Measurements from ENCODE around the gene SPTBN1. TPM values are rescaled to one million over a fixed set of nuclear protein-coding genes. Genes with fewer than 3 reads are reported as not detected.
A peak's percentile ranks its signal among the peaks of the same experiment; 100 is the strongest.

SPTBN1 gene
- total RNA-seq, 1 experiment from 2014 or later = 262 TPM

DNA sequence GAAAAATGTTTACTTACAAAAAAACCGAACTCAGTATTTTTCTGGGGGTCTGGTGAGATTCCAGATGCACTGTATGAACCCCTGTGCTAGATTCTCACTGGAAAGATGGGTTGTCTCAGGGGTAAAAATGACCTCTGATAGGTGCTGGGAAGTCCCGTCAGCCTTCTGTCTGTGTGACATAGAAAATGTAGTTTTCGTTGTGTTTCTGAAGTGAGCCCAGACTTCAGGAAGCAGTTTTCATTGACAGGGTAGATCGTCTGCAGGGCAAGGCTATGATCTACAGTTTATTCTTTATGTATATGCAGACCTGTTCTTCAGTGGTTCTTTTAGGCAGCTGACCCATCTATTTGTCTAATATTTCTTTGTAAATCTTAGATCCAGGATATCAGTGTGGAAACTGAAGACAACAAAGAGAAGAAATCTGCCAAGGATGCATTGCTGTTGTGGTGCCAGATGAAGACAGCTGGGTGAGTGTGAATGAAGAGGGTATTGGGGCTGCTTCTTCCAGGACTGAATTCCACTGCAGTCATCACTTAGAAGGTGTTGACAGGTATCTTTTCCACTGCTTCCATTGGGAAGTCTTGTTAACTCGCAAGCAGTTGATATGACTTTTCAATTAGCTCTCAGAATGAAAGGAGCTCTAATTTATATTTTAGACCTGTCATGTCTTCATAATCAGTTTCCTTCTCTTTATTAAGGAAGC lies 159.9 kb downstream of the SPTBN1 start:
- no peak for DNase-seq
- Histone ChIP-seq H2AFZ (no peak overlapping the region), H3K4me2 (no peak overlapping the region), H3K9me2 (ENCODE audit: insufficient read depth) (no peaks in the 10 kb centered on the region), H3K36me3 (ENCODE audit: low read depth) (peaks cover 69% of the 10 kb centered on the region), H3K27ac (no peak overlapping the region), H3K27me3 (ENCODE audit: insufficient read depth, low read depth) (no peaks in the 10 kb centered on the region), H3K4me1 (replicated peaks; ENCODE audit: insufficient read depth) (peaks cover 18% of the 10 kb centered on the region), H3F3A (ENCODE audit: insufficient read depth, low read depth) (0 out of 2 replicates have a peak, but pooled peaks cover 14% of the 10 kb centered on the region), H4K20me1 (ENCODE audit: insufficient read depth) (peaks cover under 1% of the 10 kb centered on the region; the same call in 1 of the 2 replicates), H3K4me3 (no peak overlapping the region), H3K79me2 (ENCODE audit: low read depth) (peaks cover 42% of the 10 kb centered on the region), H3K9me3 (ENCODE audit: insufficient read depth, low read depth) (no peaks in the 10 kb centered on the region)
- POLR2A ChIA-PET (ENCODE audit: unreplicated experiment) = interaction anchor here (0.7 kb wide), 1 partner anchor 250 kb away, joined by 3 read pairs; no protein-coding TSS in a partner anchor
- no TSS peak for BruUV-seq (replicated peaks)
- intact Hi-C loops (cut with micrococcal nuclease; ENCODE audit: unreplicated experiment) = no loop called here
- CTCF ChIA-PET = no interaction called here
- TF ChIP-seq EZH2 (IDR thresholded peaks at IDR 0.05; ENCODE audit: low read depth) = no peak
- TF ChIP-seq, protein P1, sequence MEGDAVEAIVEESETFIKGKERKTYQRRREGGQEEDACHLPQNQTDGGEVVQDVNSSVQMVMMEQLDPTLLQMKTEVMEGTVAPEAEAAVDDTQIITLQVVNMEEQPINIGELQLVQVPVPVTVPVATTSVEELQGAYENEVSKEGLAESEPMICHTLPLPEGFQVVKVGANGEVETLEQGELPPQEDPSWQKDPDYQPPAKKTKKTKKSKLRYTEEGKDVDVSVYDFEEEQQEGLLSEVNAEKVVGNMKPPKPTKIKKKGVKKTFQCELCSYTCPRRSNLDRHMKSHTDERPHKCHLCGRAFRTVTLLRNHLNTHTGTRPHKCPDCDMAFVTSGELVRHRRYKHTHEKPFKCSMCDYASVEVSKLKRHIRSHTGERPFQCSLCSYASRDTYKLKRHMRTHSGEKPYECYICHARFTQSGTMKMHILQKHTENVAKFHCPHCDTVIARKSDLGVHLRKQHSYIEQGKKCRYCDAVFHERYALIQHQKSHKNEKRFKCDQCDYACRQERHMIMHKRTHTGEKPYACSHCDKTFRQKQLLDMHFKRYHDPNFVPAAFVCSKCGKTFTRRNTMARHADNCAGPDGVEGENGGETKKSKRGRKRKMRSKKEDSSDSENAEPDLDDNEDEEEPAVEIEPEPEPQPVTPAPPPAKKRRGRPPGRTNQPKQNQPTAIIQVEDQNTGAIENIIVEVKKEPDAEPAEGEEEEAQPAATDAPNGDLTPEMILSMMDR (conservative IDR thresholded peaks at IDR 0.05) = no peak

DNA sequence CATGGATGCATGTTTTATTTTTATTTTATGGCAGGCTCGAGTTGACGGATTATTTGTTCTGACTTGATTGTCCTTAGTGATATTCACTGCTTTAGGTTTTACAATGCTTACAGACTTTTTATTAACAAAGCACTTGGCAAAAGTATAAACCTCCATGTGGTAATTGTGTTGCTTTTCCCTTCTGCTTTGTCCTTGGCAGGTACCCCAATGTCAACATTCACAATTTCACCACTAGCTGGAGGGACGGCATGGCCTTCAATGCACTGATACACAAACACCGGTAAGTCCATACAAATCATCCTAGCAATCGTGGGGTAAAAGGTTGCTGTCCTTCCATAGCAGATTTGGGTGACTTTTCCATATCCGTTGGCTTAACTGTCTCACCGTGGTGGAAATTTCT lies 161.3 kb downstream of the SPTBN1 start:
- 0 out of 2 replicates have a peak, but pooled peaks cover 13% of the 10 kb centered on the region for H3F3A ChIP-seq (ENCODE audit: insufficient read depth, low read depth)
- no peaks in the 10 kb centered on the region for H3K9me3 ChIP-seq (ENCODE audit: insufficient read depth, low read depth)
- ChIA-PET CTCF (no interaction called here), POLR2A (ENCODE audit: unreplicated experiment) (no interaction called here)
- peaks cover 28% of the 10 kb centered on the region for H3K79me2 ChIP-seq (ENCODE audit: low read depth)
- no peak overlapping the region for H3K4me3 ChIP-seq
- no peak overlapping the region for H2AFZ ChIP-seq
- H3K4me1 ChIP-seq (replicated peaks; ENCODE audit: insufficient read depth) = peaks cover 17% of the 10 kb centered on the region
- no peaks in the 10 kb centered on the region for H3K27me3 ChIP-seq (ENCODE audit: insufficient read depth, low read depth)
- H3K9me2 ChIP-seq (ENCODE audit: insufficient read depth) = no peaks in the 10 kb centered on the region
- no peak for DNase-seq
- H4K20me1 ChIP-seq (ENCODE audit: insufficient read depth) = no peaks in the 10 kb centered on the region; the same call in 1 of the 2 replicates
- intact Hi-C loops (cut with micrococcal nuclease; ENCODE audit: unreplicated experiment) = no loop called here
- no peak overlapping the region for H3K27ac ChIP-seq
- peaks cover 59% of the 10 kb centered on the region for H3K36me3 ChIP-seq (ENCODE audit: low read depth)
- no peak overlapping the region for H3K4me2 ChIP-seq
- no TSS peak for BruUV-seq (replicated peaks)
- TF ChIP-seq EZH2 (IDR thresholded peaks at IDR 0.05; ENCODE audit: low read depth) = no peak
- TF ChIP-seq, protein P1 (conservative IDR thresholded peaks at IDR 0.05) = no peak

DNA sequence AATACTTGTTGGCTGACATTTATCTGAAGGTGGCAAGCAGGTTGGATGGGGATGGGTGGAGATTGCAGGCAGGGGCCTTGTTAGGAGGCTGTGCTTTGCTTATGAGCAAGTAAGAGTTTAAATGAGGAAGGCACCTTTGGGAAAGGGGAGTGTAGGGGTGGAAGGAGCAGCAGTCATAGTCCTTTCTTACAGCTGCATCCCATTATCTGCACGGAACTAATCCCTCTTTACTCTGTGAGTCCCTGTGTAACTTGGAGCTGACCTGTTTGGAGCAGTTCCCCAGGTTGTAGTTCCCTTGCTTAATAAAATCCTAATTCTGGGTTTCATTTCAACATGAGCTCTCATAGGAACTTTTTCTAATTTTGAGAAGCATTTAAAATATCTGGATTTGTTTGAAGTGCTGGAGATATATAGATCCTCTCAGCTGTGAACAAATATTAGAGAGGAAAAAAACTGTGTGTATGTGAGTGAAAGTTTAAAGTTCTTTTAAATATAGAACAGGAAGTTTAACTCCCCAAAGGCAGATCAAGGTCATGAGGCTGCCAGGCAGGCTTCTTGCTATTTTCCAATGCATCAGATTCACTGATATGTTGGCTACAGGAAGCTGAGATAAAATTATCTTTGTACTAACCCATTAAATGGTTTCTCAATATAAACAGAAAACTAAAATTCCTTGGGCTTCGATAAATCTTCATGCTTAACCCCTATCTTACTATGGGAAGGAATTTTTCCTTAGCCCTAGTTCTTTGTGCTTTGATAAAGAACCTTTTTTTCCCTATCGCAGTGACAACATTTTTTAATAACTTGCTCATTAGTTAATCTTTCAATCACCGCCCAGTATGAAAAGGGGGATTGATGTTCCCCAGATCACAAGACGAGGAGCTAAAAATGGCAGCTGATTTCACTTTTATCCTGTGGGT lies 162.8 kb downstream of the SPTBN1 start:
- intact Hi-C loops (cut with micrococcal nuclease; ENCODE audit: unreplicated experiment) = no loop called here
- DNase-seq = no peak
- no peak overlapping the region for H2AFZ ChIP-seq
- no peaks in the 10 kb centered on the region; the same call in 1 of the 2 replicates for H4K20me1 ChIP-seq (ENCODE audit: insufficient read depth)
- peaks cover 16% of the 10 kb centered on the region; the same call in 1 of the 2 replicates for H3K79me2 ChIP-seq (ENCODE audit: low read depth)
- CTCF ChIA-PET = interaction anchor here (0.6 kb wide), 1 partner anchor 94 kb away, joined by 3 read pairs; no protein-coding TSS in a partner anchor
- no peaks in the 10 kb centered on the region for H3K9me2 ChIP-seq (ENCODE audit: insufficient read depth)
- TF ChIP-seq EZH2 (IDR thresholded peaks at IDR 0.05; ENCODE audit: low read depth) = no peak
- TF ChIP-seq, protein P1 (conservative IDR thresholded peaks at IDR 0.05) = no peak
- peaks cover 56% of the 10 kb centered on the region for H3K36me3 ChIP-seq (ENCODE audit: low read depth)
- H3F3A ChIP-seq (ENCODE audit: insufficient read depth, low read depth) = no peaks in the 10 kb centered on the region
- no peaks in the 10 kb centered on the region for H3K27me3 ChIP-seq (ENCODE audit: insufficient read depth, low read depth)
- no peak overlapping the region for H3K27ac ChIP-seq
- no peak overlapping the region for H3K4me3 ChIP-seq
- no peak overlapping the region for H3K4me2 ChIP-seq
- TSS peak; percentile 1 for BruUV-seq (replicated peaks)
- POLR2A ChIA-PET (ENCODE audit: unreplicated experiment) = no interaction called here
- no peaks in the 10 kb centered on the region for H3K9me3 ChIP-seq (ENCODE audit: insufficient read depth, low read depth)
- peaks cover 2% of the 10 kb centered on the region for H3K4me1 ChIP-seq (replicated peaks; ENCODE audit: insufficient read depth)

All from PC-9 (cell line).